GM18505 (cell line): ENCODE measurements around the gene PIK3R2.
"Not testable (repeated sequence)": the region's sequence is repeated elsewhere in the genome, so short reads cannot be mapped to it uniquely, and the experiment has no call there.

Source experiments
- ATAC-seq: cut with Tn5 transposase; IDR thresholded peaks from one replicate; pipeline ENCODE4 v1.9.1; 2021; ENCODE audit not compliant: unreplicated experiment
- POLR2A ChIP-seq: IDR thresholded peaks from 4 replicates; pipeline ENCODE4 v1.6.1; 2011; ENCODE audit warnings: borderline replicate concordance; ENCODE audit not compliant: insufficient read depth, insufficient read length; ENCODE audit errors: extremely low read depth

PIK3R2 gene

GRCh38 chr19:18198374-18198773, 45.4 kb downstream of the PIK3R2 start:
- no peak for ATAC-seq
- no peak for TF ChIP-seq POLR2A

- TF ChIP-seq POLR2A = no peak
- no peak for ATAC-seq
These were observed 49.4 kb downstream of the PIK3R2 start for GRCh38 chr19:18202397-18202777.

GRCh38 chr19:18202778-18203407, 49.9 kb downstream of the PIK3R2 start:
- no peak for ATAC-seq
- no peak for TF ChIP-seq POLR2A

- no peak for ATAC-seq
- no peak for TF ChIP-seq POLR2A
These were observed 50.5 kb downstream of the PIK3R2 start for GRCh38 chr19:18203408-18203862.

GRCh38 chr19:18203863-18204393, 51.0 kb downstream of the PIK3R2 start, which contains the start of gene RAB3A:
TSS of gene RAB3A (minus strand) at chr19:18204042. CDS start at chr19:18202740, 1,302 bp downstream.
- no peak for TF ChIP-seq POLR2A
- ATAC-seq = peak; percentile 88

- peak; percentile 20 for TF ChIP-seq POLR2A
- ATAC-seq = peak; percentile 15
These were observed 51.6 kb downstream of the PIK3R2 start for GRCh38 chr19:18204394-18205199.

- TF ChIP-seq POLR2A = no peak
- ATAC-seq = no peak
These were observed 52.4 kb downstream of the PIK3R2 start for GRCh38 chr19:18205200-18205892.

GRCh38 chr19:18206018-18206417, 53.1 kb downstream of the PIK3R2 start:
- ATAC-seq = no peak

GRCh38 chr19:18208098-18208951, 55.4 kb downstream of the PIK3R2 start:
- no peak for ATAC-seq
- no peak for TF ChIP-seq POLR2A

More at GRCh38 chr19:18206018-18206417, 53.1 kb downstream of the PIK3R2 start:
- no peak for TF ChIP-seq POLR2A

- not testable (repeated sequence) for ATAC-seq
These were observed 56.9 kb downstream of the PIK3R2 start for GRCh38 chr19:18209912-18210311.

- ATAC-seq = no peak
- TF ChIP-seq POLR2A = no peak
These were observed 58.7 kb downstream of the PIK3R2 start for GRCh38 chr19:18211683-18212082.

- no peak for ATAC-seq
- no peak for TF ChIP-seq POLR2A
These were observed 61.9 kb downstream of the PIK3R2 start for GRCh38 chr19:18214779-18215433.
